ENCODE measurements around the gene SEMA3C. TPM values are rescaled to one million over a fixed set of nuclear protein-coding genes. Genes with fewer than 3 reads are reported as not detected.

SEMA3C gene
- total RNA-seq, 1 donor from 2014 or later = not detected

- Mint-ChIP-seq H3K9me3 (no peaks in the 10 kb centered on the region), H3K36me3 (ENCODE audit: low read depth) (no peaks in the 10 kb centered on the region), H3K27ac (no peak overlapping the region), H3K4me1 (ENCODE audit: low read depth) (no peaks in the 10 kb centered on the region), H3K4me3 (no peak overlapping the region), H3K27me3 (ENCODE audit: insufficient read depth) (no peaks in the 10 kb centered on the region)
- intact Hi-C loops (cut with micrococcal nuclease) = no loop called here
- no peak for DNase-seq (ENCODE audit: low spot score)
Observed at GRCh38 chr7:80830584-80831285, 88.1 kb downstream of the SEMA3C start.

- no peaks in the 10 kb centered on the region for H3K27me3 Mint-ChIP-seq (ENCODE audit: insufficient read depth)
Observed at GRCh38 chr7:80830010-80830409, 88.8 kb downstream of the SEMA3C start.

GRCh38 chr7:80829527-80829926 is 89.3 kb downstream of the SEMA3C start:
- H3K4me1 Mint-ChIP-seq (ENCODE audit: low read depth) = no peaks in the 10 kb centered on the region
- no peak overlapping the region for H3K4me3 Mint-ChIP-seq
- intact Hi-C loops (cut with micrococcal nuclease) = no loop called here
- DNase-seq (ENCODE audit: low spot score) = no peak
- no peaks in the 10 kb centered on the region for H3K27me3 Mint-ChIP-seq (ENCODE audit: insufficient read depth)
- H3K27ac Mint-ChIP-seq = no peak overlapping the region
- no peaks in the 10 kb centered on the region for H3K36me3 Mint-ChIP-seq (ENCODE audit: low read depth)
- no peaks in the 10 kb centered on the region for H3K9me3 Mint-ChIP-seq

More at GRCh38 chr7:80830010-80830409, 88.8 kb downstream of the SEMA3C start:
- no peaks in the 10 kb centered on the region for H3K4me1 Mint-ChIP-seq (ENCODE audit: low read depth)
- intact Hi-C loops (cut with micrococcal nuclease) = no loop called here
- no peak overlapping the region for H3K4me3 Mint-ChIP-seq
- no peak overlapping the region for H3K27ac Mint-ChIP-seq
- no peaks in the 10 kb centered on the region for H3K9me3 Mint-ChIP-seq
- no peaks in the 10 kb centered on the region for H3K36me3 Mint-ChIP-seq (ENCODE audit: low read depth)
- DNase-seq (ENCODE audit: low spot score) = no peak

GRCh38 chr7:80827239-80827633 is 91.6 kb downstream of the SEMA3C start:
- no peak for DNase-seq (ENCODE audit: low spot score)
- H3K36me3 Mint-ChIP-seq (ENCODE audit: low read depth) = no peaks in the 10 kb centered on the region
- H3K27me3 Mint-ChIP-seq (ENCODE audit: insufficient read depth) = no peaks in the 10 kb centered on the region
- no peaks in the 10 kb centered on the region for H3K9me3 Mint-ChIP-seq
- no peak overlapping the region for H3K4me3 Mint-ChIP-seq
- intact Hi-C loops (cut with micrococcal nuclease) = no loop called here
- no peaks in the 10 kb centered on the region for H3K4me1 Mint-ChIP-seq (ENCODE audit: low read depth)
- no peak overlapping the region for H3K27ac Mint-ChIP-seq

- Mint-ChIP-seq H3K4me3 (no peak overlapping the region), H3K27ac (no peak overlapping the region), H3K36me3 (ENCODE audit: low read depth) (no peaks in the 10 kb centered on the region), H3K9me3 (no peaks in the 10 kb centered on the region), H3K27me3 (ENCODE audit: insufficient read depth) (no peaks in the 10 kb centered on the region), H3K4me1 (ENCODE audit: low read depth) (no peaks in the 10 kb centered on the region)
- DNase-seq (ENCODE audit: low spot score) = no peak
- intact Hi-C loops (cut with micrococcal nuclease) = no loop called here
Observed at GRCh38 chr7:80826520-80827238, 92.2 kb downstream of the SEMA3C start.

- Mint-ChIP-seq H3K27me3 (ENCODE audit: insufficient read depth) (no peaks in the 10 kb centered on the region), H3K4me3 (no peak overlapping the region), H3K4me1 (ENCODE audit: low read depth) (no peaks in the 10 kb centered on the region), H3K36me3 (ENCODE audit: low read depth) (no peaks in the 10 kb centered on the region), H3K27ac (no peak overlapping the region), H3K9me3 (no peaks in the 10 kb centered on the region)
- no peak for DNase-seq (ENCODE audit: low spot score)
- intact Hi-C loops (cut with micrococcal nuclease) = no loop called here
Observed at GRCh38 chr7:80825499-80825898, 93.4 kb downstream of the SEMA3C start.

GRCh38 chr7:80824253-80824652 is 94.6 kb downstream of the SEMA3C start:
- Mint-ChIP-seq H3K9me3 (no peaks in the 10 kb centered on the region), H3K36me3 (ENCODE audit: low read depth) (no peaks in the 10 kb centered on the region), H3K27me3 (ENCODE audit: insufficient read depth) (no peaks in the 10 kb centered on the region), H3K4me3 (no peak overlapping the region), H3K27ac (no peak overlapping the region), H3K4me1 (ENCODE audit: low read depth) (no peaks in the 10 kb centered on the region)
- intact Hi-C loops (cut with micrococcal nuclease) = no loop called here
- DNase-seq (ENCODE audit: low spot score) = no peak

GRCh38 chr7:80823057-80823456 is 95.8 kb downstream of the SEMA3C start:
- no peak overlapping the region for H3K27ac Mint-ChIP-seq
- H3K4me1 Mint-ChIP-seq (ENCODE audit: low read depth) = no peaks in the 10 kb centered on the region
- H3K27me3 Mint-ChIP-seq (ENCODE audit: insufficient read depth) = no peaks in the 10 kb centered on the region
- H3K9me3 Mint-ChIP-seq = no peaks in the 10 kb centered on the region
- H3K4me3 Mint-ChIP-seq = no peak overlapping the region
- DNase-seq (ENCODE audit: low spot score) = no peak
- intact Hi-C loops (cut with micrococcal nuclease) = no loop called here
- H3K36me3 Mint-ChIP-seq (ENCODE audit: low read depth) = no peaks in the 10 kb centered on the region

GRCh38 chr7:80821771-80822319 is 97.0 kb downstream of the SEMA3C start:
- H3K4me1 Mint-ChIP-seq (ENCODE audit: low read depth) = no peaks in the 10 kb centered on the region
- no peak overlapping the region for H3K4me3 Mint-ChIP-seq
- intact Hi-C loops (cut with micrococcal nuclease) = no loop called here
- no peaks in the 10 kb centered on the region for H3K27me3 Mint-ChIP-seq (ENCODE audit: insufficient read depth)
- DNase-seq (ENCODE audit: low spot score) = no peak
- no peaks in the 10 kb centered on the region for H3K9me3 Mint-ChIP-seq
- no peak overlapping the region for H3K27ac Mint-ChIP-seq
- no peaks in the 10 kb centered on the region for H3K36me3 Mint-ChIP-seq (ENCODE audit: low read depth)

GRCh38 chr7:80819503-80819902 is 99.3 kb downstream of the SEMA3C start:
- Mint-ChIP-seq H3K27me3 (ENCODE audit: insufficient read depth) (no peaks in the 10 kb centered on the region), H3K27ac (no peak overlapping the region), H3K9me3 (no peaks in the 10 kb centered on the region), H3K4me3 (no peak overlapping the region), H3K36me3 (ENCODE audit: low read depth) (no peaks in the 10 kb centered on the region), H3K4me1 (ENCODE audit: low read depth) (no peaks in the 10 kb centered on the region)
- intact Hi-C loops (cut with micrococcal nuclease) = no loop called here
- DNase-seq (ENCODE audit: low spot score) = no peak

- H3K27ac Mint-ChIP-seq = no peak overlapping the region
- no peaks in the 10 kb centered on the region for H3K36me3 Mint-ChIP-seq (ENCODE audit: low read depth)
- intact Hi-C loops (cut with micrococcal nuclease) = no loop called here
- H3K27me3 Mint-ChIP-seq (ENCODE audit: insufficient read depth) = no peaks in the 10 kb centered on the region
- DNase-seq (ENCODE audit: low spot score) = no peak
- no peaks in the 10 kb centered on the region for H3K9me3 Mint-ChIP-seq
- no peaks in the 10 kb centered on the region for H3K4me1 Mint-ChIP-seq (ENCODE audit: low read depth)
- no peak overlapping the region for H3K4me3 Mint-ChIP-seq
Observed at GRCh38 chr7:80818181-80818580, 100.7 kb downstream of the SEMA3C start.

GRCh38 chr7:80816806-80817205 is 102.0 kb downstream of the SEMA3C start:
- no peak for DNase-seq (ENCODE audit: low spot score)
- Mint-ChIP-seq H3K27me3 (ENCODE audit: insufficient read depth) (no peaks in the 10 kb centered on the region), H3K36me3 (ENCODE audit: low read depth) (no peaks in the 10 kb centered on the region), H3K4me1 (ENCODE audit: low read depth) (no peaks in the 10 kb centered on the region), H3K9me3 (no peaks in the 10 kb centered on the region), H3K4me3 (no peak overlapping the region), H3K27ac (no peak overlapping the region)
- intact Hi-C loops (cut with micrococcal nuclease) = no loop called here

- no peaks in the 10 kb centered on the region for H3K4me1 Mint-ChIP-seq (ENCODE audit: low read depth)
- H3K27me3 Mint-ChIP-seq (ENCODE audit: insufficient read depth) = no peaks in the 10 kb centered on the region
- H3K36me3 Mint-ChIP-seq (ENCODE audit: low read depth) = no peaks in the 10 kb centered on the region
- no peak overlapping the region for H3K4me3 Mint-ChIP-seq
- no peak overlapping the region for H3K27ac Mint-ChIP-seq
- no peaks in the 10 kb centered on the region for H3K9me3 Mint-ChIP-seq
- DNase-seq (ENCODE audit: low spot score) = no peak
- intact Hi-C loops (cut with micrococcal nuclease) = no loop called here
Observed at GRCh38 chr7:80815733-80816132, 103.1 kb downstream of the SEMA3C start.

All from activated T-helper 1 cell treated with anti-CD3 and anti-CD28 coated beads, Interleukin-12 subunit alpha, Interleukin-12 subunit beta, Interleukin-2, Interleukin-4 antibody, amounts not matched to agents 30 ng/mL and 10 ng/mL and 1 ng/mL, durations not matched to agents 14 hours and 24 hours and 36 hours (primary cell).